NCI-H2029 treated with DMSO at 0.1 percent for 48 hours (cell line): Measurements from ENCODE around the gene KRT20.

Experiments used
- DNase-seq: peaks from one replicate; lab custom pipeline; 2025; lab: John Stamatoyannopoulos, UW

KRT20 gene

DNA sequence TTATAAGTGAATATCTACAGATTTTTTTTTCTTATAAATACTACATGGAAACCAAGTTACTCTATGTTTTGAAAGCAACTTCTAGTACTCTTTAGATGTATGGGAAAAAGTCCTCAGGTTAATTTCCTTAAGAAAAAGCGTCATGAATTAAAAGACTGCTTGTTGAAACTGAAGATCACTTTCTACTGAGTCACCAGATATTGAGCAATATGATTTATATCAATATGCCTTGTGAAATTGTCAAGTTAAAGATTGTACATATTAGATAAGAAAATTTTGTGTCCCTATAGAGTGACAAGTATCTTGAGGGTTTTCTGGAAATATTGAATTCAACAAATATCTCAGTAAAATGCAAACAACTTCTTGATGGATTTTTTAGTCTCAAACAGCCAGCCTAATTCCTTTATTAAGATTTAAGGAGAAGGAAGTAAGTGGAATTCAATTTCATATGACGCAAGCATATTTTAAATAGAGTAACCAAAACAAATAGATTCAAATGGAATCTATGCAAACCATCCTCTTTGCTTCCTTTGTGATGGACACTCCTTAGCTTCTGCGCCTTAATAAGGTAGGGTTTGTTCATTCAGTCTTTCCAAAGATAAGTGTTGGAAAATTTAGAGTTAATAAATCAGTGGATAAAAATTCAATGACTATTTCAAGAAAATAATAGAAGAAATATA lies 34.6 kb downstream of the KRT20 start:
- DNase-seq, result no peak

DNA sequence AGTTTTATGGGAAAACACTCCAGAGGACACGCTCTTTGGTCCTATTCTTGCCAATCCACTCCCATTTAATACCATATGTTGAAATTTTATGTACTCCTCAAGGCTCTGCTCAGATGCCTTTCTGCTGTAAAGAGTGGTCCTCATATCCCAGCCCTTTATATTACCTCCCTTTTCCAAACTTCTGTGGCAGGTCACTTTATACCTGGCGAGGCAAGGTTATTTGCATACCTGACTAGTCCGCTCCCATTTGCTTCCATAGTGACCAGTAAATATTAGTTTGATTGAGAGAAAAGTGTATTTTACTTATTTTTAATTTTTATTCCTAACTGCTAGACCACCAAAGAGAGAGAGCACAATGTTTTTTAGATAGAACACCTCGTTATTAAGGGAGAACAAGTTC lies 35.3 kb downstream of the KRT20 start:
- no peak for DNase-seq

DNA sequence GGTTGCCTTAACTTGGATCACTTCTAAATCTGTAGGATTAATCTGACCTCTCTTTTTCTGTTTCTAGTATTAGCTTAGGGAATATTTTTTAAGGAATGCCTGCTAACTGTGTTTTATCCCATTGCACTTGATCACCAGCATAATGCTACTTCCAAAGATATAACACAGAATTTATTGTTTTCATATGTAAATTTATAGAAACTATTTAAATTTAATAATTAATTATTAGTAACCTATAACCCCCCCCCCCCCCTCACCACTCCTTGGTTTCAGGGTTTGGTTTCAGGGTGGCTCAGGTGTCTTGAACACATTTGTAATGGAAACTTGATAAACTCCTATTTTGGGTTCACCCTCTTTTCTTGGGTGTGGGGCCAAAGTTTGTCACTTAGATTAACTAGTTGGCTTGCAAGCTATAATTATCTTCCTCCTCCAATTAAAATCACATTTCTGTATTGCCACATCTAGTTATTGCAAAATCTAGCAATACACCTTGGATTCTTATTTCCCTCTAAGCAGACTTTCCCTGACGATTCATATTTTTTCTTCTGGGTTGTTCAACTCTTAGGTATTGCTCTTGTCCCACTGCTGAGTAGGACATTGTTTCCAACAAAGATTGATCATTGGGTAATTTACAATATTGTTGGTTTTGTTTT lies 36.3 kb downstream of the KRT20 start:
- no peak for DNase-seq

DNA sequence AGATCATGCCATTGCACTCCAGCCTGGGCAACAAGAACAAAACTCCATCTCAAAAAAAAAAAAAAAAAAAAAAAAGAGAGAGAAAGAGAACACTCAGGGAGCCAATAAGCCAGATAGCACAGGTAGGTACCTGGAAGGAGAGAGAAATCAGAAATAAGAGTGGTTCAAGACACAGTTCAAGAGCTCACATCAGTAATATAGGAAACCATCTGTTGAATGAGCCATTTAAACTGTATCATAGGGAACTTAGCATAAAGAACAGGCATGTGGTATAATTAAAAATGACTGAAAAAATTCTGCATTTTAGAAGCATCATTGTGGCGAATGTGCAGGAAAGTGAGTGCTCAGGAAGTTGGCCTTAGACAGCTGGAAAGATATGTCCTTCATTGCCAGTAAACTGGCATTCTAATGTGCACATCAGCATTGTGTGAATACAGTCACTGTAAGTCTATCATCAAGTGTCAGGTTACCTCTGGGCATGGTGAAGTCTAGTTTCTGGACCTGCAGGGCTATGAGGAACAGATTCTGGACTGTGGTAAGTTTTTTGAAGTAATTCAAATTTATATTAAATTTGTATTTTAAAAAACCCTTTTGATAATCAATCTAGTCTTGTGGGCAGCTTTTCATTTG lies 38.4 kb downstream of the KRT20 start:
- DNase-seq, result no peak

DNA sequence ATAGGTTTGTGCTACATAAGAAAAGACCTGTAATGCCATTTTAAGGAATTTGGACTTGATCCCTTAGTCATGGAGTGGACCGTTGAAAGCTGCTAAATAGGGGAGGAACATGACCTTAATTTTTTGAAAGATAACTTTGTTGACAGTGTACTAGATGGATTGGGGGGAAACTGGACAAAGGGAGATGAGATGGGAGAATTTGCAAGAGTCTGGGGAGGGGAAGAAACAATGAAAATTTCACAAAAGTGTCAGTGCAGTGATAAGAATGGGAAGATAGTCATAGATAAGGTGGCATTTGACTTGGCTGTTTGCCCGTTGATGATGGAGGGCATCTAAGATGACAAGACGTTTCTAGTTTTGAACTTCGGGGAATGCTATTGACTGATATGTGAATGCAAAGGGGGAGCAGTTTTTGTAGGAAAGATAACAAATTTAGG lies 40.4 kb downstream of the KRT20 start:
- DNase-seq, result no peak

DNA sequence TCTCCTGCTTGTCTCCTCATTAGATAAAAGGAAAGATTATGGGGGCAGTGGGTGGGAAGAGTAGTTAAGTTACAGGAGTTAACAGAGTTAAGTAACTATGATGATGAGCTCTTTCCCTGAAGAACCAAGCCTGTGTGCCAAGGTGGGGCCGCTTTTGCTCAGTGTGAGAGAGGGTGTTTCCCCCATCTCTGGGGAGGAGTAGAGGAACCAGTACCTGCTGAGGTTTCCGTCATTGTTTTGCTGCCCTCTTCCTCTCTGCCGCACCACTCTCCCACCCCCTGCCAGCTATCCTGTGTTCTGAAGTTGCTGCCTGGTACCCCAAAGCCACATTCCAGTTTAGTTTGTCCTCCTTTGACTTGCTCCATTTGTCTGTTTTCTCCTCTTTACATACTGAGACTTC lies 41.8 kb downstream of the KRT20 start:
- DNase-seq, result no peak

DNA sequence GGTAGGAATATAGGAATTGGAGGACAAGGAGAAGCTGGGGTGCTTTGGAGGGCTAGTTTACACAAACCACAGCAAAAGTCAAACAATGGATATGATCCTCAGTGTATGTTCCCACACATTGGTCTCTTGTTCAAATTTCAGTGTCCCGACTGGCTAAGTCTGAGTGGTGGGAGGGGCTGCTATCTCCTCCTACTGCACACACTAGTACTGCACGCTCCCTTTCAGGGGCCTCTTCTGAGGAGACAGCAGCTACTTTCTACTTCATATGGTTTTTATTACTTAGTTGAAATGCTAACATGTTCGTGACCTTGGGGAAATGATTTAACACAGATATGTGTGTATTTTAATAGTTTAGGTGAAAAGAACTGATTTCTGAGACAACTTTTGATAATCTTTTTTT lies 43.8 kb downstream of the KRT20 start:
- DNase-seq, result no peak

DNA sequence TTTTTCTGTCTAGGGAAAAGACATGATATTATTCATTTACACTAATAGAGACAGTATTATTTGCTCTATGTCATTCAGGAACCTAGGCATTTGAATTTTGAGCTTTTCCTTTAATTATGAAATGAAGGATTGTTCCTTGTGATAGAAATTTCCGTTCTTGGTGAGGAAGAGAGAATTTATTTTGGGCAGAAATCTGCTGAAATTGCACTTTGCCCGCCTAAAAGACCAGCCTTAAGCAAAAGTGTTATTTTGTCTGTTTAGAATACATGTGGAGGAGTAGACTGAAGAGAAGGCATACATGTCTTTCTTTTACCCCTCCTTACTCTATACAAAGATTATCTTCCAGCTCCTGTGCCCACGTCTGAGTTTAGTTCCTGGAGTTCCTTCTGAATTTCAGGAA lies 45.8 kb downstream of the KRT20 start:
- DNase-seq, result no peak

DNA sequence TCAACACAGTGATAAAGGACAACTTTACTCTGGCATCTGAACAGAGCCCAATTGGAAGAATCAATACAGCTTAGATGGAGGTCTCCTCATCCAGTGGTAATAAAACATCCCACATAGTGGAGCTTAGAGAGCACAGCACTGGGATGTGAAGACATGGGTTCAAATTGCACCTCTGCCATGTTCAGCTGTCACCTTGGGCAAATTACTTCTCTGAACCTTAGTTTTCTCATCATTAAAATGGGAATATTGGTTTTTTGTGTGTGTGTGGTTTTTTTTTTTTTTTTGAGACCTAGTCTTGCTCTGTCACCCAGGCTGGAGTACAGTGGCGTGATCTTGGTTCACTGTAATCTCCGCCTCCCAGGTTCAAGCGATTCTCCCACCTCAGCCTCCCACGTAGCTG lies 49.0 kb downstream of the KRT20 start:
- no peak for DNase-seq

DNA sequence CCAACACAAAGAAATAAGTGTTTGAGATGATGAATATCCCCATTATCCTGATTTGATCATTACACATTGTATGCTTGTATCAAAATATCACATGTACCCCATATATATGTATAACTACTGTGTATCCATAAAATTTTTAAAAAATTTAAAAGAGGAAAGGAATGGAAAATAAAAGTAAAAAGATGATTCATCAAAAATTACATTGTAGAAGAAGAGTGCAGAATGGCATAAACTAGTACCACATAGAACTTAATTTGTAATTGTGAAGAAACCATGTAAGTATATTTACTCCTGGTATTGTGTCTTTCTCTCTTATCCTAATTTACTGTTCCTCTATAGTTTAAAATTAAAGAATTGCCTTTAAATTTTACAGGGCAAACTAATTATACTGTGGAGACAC lies 51.2 kb downstream of the KRT20 start:
- DNase-seq, result no peak

DNA sequence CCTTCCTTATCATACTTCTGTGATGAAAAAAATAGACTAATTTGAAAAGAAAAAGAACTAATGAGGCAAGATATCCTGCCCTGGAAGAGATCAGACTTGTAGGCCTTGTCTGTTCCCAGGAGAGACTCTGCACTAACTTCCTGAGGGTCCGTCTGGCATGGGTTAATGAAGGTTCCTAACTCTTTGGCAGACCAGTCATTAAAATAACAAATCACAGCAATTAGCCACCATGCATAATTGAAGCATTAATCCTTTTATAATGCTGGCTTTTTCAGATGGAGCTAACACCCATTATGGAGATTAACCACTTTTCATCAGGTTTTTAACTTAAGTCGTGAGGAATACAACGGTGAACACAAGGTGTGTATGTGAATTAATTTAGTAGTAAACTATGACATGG lies 52.2 kb downstream of the KRT20 start:
- DNase-seq, result no peak

DNA sequence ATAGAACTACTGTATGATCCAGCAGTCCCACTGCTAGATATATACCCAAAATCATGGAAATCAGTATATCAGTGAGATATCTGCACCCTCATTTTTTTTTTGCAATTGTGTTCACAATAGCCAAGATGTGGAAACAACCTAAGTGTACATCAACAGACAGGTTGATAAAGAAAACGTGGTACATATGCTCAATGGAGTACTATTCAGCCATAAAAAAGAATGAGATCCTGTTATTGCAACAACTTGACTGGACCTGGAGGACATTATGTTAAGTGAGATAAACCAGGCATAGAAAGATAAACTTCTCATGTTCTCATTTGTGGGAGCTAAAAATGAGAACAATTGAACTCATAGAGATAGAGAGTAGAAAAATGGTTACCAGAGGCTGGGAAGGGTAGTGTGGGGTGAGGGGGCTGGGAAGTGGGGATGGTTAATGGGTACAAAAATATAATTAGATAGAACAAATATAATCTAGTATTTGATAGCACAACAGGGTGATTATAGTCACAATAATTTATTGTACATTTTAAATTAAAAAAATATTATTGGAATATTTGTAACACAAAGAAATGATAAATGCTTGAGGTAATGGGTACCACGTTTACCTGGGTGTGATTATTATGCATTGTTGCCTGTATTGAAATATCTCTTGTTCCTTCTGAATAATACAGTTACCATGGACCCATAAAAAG lies 54.8 kb downstream of the KRT20 start:
- DNase-seq, result no peak

DNA sequence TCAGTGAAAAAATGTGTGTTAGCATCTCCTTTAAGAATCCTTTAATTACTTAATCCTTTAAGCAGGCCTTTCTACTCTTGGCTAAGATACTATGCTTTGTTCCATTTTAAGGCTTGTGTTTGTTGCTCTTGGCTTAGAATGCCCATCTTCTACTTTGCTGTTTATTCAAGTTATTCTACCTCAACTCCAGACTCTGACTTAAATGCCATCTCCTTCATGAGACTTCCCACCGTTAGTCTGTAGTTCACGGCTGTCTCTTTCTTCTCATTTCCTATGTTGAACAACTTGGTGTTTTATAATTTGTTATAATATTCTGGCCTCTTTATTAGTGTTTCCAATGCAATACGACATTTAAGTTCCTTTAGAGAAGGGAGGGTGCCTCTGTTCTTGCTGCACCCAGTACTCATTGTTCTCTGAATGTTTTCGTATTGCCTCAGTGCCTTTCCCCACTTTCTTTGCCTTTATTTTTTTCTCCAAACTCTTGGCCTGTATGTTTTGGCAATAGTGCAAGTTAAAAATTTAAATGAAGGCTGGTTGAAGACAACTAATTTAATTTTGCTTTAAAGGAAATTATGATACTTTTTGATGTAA lies 56.5 kb downstream of the KRT20 start:
- DNase-seq, result no peak

DNA sequence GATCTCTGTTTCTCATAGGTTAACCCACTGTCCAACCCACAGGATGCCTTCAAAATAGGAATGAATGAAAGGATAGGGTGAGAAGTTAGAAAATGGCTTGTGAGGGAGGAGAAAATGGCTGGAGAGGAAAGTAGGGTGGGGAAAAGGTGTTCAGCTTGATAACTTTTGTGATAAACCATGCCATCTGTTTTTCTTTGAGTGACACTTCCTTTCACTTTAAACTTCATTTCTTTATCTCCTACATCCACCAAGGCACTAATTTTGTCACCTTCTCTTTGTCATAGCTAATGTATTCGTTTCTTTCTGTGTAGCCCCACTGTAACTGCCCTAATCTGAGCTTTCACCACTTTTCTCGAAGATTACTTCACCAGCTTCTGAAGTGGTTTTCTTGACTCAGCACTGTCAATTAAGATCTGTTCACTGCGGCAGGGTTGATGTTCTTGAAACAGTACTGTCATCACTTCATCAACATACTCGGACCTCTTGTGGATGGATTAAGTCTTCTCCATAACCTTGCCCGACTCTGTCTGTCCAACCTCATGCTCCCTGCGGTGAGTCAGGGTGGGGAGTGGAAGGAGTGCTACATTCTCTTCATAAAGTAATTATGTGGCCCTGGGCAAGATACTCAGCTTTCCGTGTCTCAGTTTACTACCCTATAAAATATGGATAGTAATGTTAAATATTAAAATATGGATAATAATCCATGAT lies 57.1 kb downstream of the KRT20 start:
- DNase-seq, result no peak
